ENCODE data around the gene RALGAPA1.

Gene RALGAPA1

GRCh38 chr14:35808638-35809563 lies at the start of gene RALGAPA1:
Gene RALGAPA1, minus strand, starts transcription at chr14:35809295. Its CDS starts 460 bp downstream, at chr14:35808835.
- TF ChIP-seq CTCF (IDR thresholded peaks at IDR 0.05; ENCODE audit: extremely low read depth, missing control alignments) = peak; percentile 37
- peak; percentile 92 for DNase-seq (ENCODE audit: low spot score)

- DNase-seq (ENCODE audit: low spot score) = no peak
- no peak for TF ChIP-seq CTCF (IDR thresholded peaks at IDR 0.05; ENCODE audit: extremely low read depth, missing control alignments)
Observed at GRCh38 chr14:35858521-35859209, 49.6 kb upstream of the RALGAPA1 start.

- DNase-seq (ENCODE audit: low spot score) = peak; percentile 57
- TF ChIP-seq CTCF (IDR thresholded peaks at IDR 0.05; ENCODE audit: extremely low read depth, missing control alignments) = no peak
Observed at GRCh38 chr14:35855876-35856481, 46.9 kb upstream of the RALGAPA1 start.

GRCh38 chr14:35854696-35855270 lies 45.7 kb upstream of the RALGAPA1 start:
- TF ChIP-seq CTCF (IDR thresholded peaks at IDR 0.05; ENCODE audit: extremely low read depth, missing control alignments) = no peak

GRCh38 chr14:35853225-35853624 lies 44.1 kb upstream of the RALGAPA1 start:
- TF ChIP-seq CTCF (IDR thresholded peaks at IDR 0.05; ENCODE audit: extremely low read depth, missing control alignments) = no peak
- no peak for DNase-seq (ENCODE audit: low spot score)

More at GRCh38 chr14:35854696-35855270, 45.7 kb upstream of the RALGAPA1 start:
- no peak for DNase-seq (ENCODE audit: low spot score)

GRCh38 chr14:35851823-35852222 lies 42.7 kb upstream of the RALGAPA1 start:
- no peak for TF ChIP-seq CTCF (IDR thresholded peaks at IDR 0.05; ENCODE audit: extremely low read depth, missing control alignments)
- no peak for DNase-seq (ENCODE audit: low spot score)

All from GM20000 (cell line).